ENCODE data around the gene PSMB5. TPM values are rescaled to one million over a fixed set of nuclear protein-coding genes. Genes with fewer than 3 reads are reported as not detected.

The PSMB5 gene
- total RNA-seq, 1 donor from 2014 or later = 289 TPM

- peaks cover 7% of the 10 kb centered on the region for H3K36me3 Mint-ChIP-seq (ENCODE audit: unreplicated experiment)
- H3K27me3 Mint-ChIP-seq (ENCODE audit: unreplicated experiment) = peaks cover 6% of the 10 kb centered on the region
- peak overlapping the region; percentile 98 for H3K27ac Mint-ChIP-seq (ENCODE audit: unreplicated experiment)
- peaks cover 14% of the 10 kb centered on the region for H3K4me1 Mint-ChIP-seq (ENCODE audit: low read depth, unreplicated experiment)
- TF ChIP-seq CTCF (IDR thresholded peaks at IDR 0.05; ENCODE audit: partially characterized antibody, unreplicated experiment) = no peak
- H3K9me3 Mint-ChIP-seq (ENCODE audit: unreplicated experiment) = peaks cover 5% of the 10 kb centered on the region
- H3K4me3 Mint-ChIP-seq (ENCODE audit: unreplicated experiment) = peak overlapping the region; percentile 88
- DNase-seq = no peak
These were observed 824 bp upstream of the PSMB5 start for GRCh38 chr14:23035303-23036144.

GRCh38 chr14:23033801-23034497 lies 751 bp downstream of the PSMB5 start:
- peaks cover 17% of the 10 kb centered on the region for H3K4me1 Mint-ChIP-seq (ENCODE audit: low read depth, unreplicated experiment)
- H3K9me3 Mint-ChIP-seq (ENCODE audit: unreplicated experiment) = peaks cover 7% of the 10 kb centered on the region
- H3K4me3 Mint-ChIP-seq (ENCODE audit: unreplicated experiment) = peak overlapping the region; percentile 88
- TF ChIP-seq CTCF (IDR thresholded peaks at IDR 0.05; ENCODE audit: partially characterized antibody, unreplicated experiment) = no peak
- peaks cover 2% of the 10 kb centered on the region for H3K27me3 Mint-ChIP-seq (ENCODE audit: unreplicated experiment)
- peaks cover 7% of the 10 kb centered on the region for H3K36me3 Mint-ChIP-seq (ENCODE audit: unreplicated experiment)
- H3K27ac Mint-ChIP-seq (ENCODE audit: unreplicated experiment) = peak overlapping the region; percentile 98
- DNase-seq = no peak

GRCh38 chr14:23033251-23033727 lies 1.4 kb downstream of the PSMB5 start:
- Mint-ChIP-seq H3K9me3 (ENCODE audit: unreplicated experiment) (peaks cover 7% of the 10 kb centered on the region), H3K4me3 (ENCODE audit: unreplicated experiment) (peak overlapping the region; percentile 88), H3K4me1 (ENCODE audit: low read depth, unreplicated experiment) (peaks cover 20% of the 10 kb centered on the region), H3K27ac (ENCODE audit: unreplicated experiment) (peak overlapping the region; percentile 98), H3K27me3 (ENCODE audit: unreplicated experiment) (no peaks in the 10 kb centered on the region), H3K36me3 (ENCODE audit: unreplicated experiment) (peaks cover 7% of the 10 kb centered on the region)
- TF ChIP-seq CTCF (IDR thresholded peaks at IDR 0.05; ENCODE audit: partially characterized antibody, unreplicated experiment) = no peak
- DNase-seq = no peak

GRCh38 chr14:23030936-23031335 lies 3.8 kb downstream of the PSMB5 start:
- no peak for TF ChIP-seq CTCF (IDR thresholded peaks at IDR 0.05; ENCODE audit: partially characterized antibody, unreplicated experiment)
- H3K4me1 Mint-ChIP-seq (ENCODE audit: low read depth, unreplicated experiment) = peaks cover 26% of the 10 kb centered on the region
- H3K27me3 Mint-ChIP-seq (ENCODE audit: unreplicated experiment) = no peaks in the 10 kb centered on the region
- H3K9me3 Mint-ChIP-seq (ENCODE audit: unreplicated experiment) = peaks cover 7% of the 10 kb centered on the region
- no peak overlapping the region for H3K4me3 Mint-ChIP-seq (ENCODE audit: unreplicated experiment)
- H3K27ac Mint-ChIP-seq (ENCODE audit: unreplicated experiment) = no peak overlapping the region
- peaks cover 7% of the 10 kb centered on the region for H3K36me3 Mint-ChIP-seq (ENCODE audit: unreplicated experiment)
- no peak for DNase-seq
